Epidermal melanocyte (primary cell): ENCODE data around the gene NUPR1.
A peak's percentile ranks its signal among the peaks of the same experiment; 100 is the strongest.
"Not testable (repeated sequence)": the region's sequence is repeated elsewhere in the genome, so short reads cannot be mapped to it uniquely, and the experiment has no call there.

ENCODE experiments used
- DNase-seq: peaks from one replicate; pipeline ENCODE4 v3.0.0; 2011; ENCODE audit warnings: low spot score; ENCODE audit not compliant: insufficient read length

NUPR1 gene, protein sequence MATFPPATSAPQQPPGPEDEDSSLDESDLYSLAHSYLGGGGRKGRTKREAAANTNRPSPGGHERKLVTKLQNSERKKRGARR

DNA sequence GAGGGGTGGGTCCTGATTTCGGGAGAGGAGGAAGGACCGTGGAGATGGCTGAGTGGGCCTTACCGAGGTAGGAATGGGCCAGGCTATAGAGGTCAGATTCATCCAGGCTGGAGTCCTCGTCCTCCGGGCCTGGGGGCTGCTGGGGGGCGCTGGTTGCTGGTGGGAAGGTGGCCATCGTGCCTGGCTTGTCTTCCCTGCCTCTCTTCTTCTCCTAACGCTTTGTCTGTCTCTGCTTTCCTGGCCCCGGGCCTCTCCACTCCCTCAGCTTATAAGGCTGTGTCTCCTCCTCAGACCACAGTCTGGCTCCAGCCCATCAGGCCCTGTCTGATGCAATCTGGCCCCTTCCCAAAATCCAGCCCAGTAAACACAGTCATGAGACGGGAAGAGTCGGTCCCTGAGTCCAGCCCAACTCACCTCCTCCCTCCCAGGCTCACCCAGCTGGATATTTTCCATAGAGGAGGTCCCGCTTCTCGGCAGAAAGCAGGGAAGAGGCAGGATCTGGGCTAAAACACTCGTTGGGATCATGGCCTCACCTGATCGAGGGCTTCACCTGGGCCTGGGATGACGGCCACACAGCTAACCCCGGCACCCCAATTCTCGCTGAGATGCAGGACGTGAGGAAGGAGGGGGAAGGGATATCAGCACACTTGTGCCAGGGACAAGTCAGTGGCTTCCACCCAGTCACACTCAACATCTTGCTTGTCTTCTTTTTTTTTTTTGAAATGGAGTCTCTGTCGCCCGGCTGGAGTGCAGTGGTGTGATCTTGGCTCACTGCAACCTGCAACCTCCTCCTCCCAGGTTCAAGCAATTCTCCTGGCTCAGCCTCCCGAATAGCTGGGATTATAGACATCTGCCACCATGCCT lies at the start of gene NUPR1:
Gene NUPR1, minus strand, starts transcription at position 242 of the 864 bp plus-strand sequence. Its CDS starts 67 bp downstream, at position 175.
- DNase-seq = peak; percentile 87

DNA sequence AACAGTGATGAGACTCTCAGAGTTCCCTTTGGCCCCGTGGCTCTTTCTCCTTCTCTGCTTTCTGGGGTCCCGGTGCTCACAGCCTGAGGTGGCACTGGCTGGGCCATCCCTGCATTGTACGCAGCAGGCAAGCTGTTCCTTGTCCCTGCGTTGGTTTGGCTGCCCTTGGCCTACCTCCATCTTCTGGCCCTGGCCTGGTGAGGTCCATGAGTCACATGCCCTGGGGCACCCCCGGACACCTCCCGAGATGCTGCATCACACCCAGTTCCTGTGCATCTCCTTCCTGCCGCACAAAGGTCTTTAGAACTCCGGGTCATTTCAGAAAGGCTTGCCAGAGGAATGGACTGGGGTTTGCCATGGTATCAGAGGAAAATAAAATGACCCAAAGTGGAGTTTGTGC lies 48.6 kb upstream of the NUPR1 start:
- no peak for DNase-seq

DNA sequence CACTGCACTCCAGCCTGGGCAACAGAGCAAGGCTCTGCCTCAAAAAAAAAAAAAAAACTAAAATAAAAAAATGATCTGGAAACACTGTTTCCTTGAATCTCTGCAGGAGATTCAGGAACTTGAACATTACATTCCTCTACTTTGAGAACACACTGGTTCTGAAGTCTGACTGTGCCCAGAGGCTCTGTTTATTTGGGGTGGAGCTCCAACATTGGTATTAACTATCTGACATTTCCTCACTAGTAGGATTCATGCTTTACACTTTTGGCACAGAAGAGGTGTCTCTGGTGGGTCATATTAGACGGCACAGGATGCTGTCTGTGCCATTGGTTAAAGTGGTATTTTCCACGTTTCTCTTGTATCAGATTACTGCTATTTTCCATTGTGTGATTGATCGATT lies 47.7 kb upstream of the NUPR1 start:
- DNase-seq = no peak

DNA sequence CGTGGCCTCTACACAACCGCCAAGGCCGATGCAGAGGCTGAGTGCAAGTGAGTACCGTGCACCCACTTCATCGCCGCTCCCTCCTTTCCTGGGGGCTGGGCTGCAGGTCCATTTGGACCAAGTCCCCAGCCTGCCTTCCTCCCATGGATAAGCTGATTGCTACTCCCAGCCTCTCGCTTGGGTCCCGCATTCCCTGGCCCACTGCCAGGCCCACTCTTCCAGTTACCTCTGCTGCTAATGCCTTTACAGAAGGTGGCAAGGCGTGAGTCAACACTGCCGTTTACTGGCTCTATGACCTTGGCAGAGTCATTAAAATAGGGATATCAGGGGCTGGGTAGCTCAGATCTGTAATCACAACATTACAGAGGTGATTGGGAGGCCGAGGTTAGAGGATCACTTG lies 46.9 kb upstream of the NUPR1 start:
- DNase-seq = no peak

DNA sequence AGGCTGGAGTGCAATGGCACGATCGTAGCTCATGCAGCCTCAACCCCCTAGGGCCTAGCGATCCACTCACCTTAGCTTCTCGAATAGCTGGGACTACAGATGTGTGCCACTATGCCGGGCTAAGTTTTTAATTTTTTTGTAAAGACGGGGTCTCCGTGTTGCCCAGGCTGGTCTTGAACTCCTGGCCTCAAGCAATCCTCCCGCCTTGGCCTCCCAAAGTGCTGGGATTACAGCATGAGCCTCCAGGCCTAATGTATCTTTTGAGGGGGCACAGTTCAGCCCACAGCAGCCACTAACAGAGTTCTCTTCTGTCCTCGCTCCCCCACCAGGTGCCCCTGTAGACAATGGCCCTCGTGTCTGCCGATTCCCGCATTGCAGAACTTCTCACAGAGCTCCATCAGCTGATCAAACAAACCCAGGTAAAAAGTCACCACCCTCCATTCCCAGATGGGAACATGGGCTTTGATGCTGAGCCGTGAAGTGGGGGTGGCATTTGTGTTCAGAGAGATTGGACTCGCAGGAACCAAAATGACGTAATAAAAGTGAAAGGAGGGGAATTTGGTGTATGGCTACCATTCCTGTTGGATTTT lies 42.0 kb upstream of the NUPR1 start:
- no peak for DNase-seq

DNA sequence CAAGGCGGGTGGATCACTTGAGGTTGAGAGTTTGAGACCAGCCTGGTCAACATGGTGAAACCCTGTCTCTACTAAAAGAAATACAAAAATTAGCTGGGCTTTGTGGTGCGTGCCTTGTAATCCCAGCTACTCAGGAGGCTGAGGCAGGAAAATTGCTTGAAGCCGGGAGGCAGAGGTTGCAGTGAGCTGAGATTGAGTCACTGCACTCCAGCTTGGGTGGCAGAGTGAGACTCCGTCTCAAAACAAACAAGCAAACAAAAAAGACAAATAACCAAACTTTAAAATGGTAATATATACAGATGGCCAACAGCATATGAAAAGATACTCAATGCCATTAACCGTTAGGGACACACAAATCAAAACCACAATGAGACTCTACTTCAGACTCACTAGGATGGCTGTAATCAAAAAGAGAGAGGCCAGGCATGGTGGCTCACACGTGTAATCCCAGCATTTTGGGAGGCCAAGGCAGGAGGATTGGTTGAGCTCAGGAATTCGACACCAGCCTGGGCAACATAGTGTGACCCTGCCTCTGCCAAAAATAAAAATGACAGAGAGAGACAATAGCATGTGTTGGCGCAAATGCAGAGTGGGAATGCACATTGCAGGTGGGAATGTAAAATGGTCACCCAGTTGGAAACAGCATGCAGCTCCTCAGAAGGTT lies 36.8 kb upstream of the NUPR1 start:
- no peak for DNase-seq

DNA sequence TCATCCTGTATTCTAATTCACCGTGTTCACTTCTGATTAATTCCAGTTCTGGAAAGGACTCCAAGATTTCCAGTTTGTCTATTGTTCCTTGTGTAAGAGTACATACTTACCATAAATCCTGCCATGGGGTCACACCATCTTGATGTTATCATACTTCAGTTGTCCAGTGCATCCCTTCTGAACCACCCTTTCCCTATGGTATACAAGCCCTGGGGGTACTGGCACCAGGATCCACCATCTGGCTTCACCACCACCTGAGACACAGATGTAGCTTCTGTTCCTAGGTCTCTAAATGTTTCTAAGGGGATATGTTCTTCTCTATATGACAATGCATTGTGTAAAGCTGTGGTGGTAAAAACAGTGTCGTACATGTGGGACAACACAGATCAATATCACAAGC lies 36.2 kb upstream of the NUPR1 start:
- DNase-seq = no peak

DNA sequence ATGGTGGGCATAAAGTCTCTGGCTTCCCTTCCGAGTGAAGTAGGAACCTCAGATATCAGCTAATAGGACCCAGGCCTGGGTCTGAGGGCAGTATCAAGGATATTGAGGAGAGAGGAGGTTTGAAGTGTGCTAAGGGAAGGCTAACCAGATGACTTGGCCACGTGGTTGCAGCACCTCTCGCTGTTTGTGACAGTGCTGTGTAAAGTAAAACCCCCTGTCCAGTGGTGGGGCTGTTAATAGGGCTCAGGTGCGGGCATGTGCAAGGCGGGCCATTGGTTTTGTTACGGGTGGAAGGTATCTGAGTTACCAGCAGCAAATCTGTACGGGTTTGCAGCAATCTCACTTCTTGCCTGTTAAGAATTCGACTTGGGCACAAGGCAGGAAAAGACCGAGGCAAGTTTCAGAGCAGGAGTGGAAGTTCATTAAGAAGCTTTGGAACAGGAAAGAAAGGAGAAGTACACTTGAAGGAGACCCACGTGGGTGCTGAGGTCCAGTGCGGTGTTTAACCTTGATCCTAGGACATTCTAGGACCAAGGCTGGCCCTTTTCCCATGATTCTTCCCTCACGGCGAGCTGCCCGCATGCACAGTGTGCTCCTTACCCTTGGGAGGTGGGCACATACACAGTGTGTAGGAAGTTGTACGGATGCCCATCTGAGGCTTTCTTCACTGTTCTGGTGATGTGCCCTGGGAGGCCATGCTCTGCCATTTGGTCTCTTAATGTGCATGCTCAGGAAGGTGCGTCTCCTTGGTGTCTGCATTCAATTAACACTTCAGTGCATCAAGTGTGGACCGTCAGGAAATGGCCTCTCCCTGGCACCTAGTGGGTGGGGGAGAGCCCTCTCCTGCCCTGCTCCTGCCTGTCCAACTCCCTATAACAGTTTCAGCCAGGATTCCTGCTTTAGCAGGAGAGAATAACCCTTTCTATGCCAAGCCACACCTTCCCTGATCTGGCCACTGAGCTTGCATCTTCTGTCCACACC lies 35.3 kb upstream of the NUPR1 start:
- no peak for DNase-seq

DNA sequence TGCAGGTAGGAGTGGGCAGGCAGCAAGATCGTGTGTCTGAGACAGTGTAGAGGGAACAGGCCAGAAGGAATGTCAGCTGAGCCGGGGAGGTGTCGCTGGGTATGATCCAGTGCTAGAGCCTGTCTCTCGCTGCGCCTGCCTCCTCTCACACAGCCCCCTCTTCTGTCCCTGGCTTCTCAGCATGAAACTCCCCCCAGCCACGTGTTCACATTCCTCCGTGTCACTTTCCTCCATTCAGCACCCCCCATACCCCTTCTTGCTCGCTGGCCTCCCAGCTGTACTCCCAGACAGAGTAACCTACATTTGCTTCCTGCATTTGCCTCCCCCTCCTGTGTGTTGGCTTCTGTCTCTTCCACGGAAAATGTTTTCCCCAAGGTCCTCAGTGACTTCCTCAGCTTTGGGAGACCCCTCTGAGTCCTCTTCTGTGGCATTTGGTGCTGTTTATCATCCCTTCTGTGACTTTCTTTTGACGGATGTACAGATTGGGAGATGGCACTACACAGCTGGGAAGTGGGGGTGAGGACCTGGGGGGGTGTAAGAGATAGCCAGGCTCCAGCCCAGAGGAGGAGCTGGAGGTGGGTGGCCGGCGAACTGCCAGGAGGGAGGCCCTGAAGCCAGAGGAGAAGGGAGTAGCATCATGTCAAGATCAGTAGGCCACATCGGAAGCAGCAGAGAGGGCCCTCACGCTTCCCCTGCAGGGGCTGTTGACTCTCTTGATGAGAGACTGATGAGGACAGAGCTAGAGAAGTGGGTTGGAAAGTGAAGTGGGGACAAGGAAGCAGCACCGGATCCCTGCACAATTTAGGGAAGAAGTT lies 34.1 kb upstream of the NUPR1 start:
- DNase-seq = no peak

DNA sequence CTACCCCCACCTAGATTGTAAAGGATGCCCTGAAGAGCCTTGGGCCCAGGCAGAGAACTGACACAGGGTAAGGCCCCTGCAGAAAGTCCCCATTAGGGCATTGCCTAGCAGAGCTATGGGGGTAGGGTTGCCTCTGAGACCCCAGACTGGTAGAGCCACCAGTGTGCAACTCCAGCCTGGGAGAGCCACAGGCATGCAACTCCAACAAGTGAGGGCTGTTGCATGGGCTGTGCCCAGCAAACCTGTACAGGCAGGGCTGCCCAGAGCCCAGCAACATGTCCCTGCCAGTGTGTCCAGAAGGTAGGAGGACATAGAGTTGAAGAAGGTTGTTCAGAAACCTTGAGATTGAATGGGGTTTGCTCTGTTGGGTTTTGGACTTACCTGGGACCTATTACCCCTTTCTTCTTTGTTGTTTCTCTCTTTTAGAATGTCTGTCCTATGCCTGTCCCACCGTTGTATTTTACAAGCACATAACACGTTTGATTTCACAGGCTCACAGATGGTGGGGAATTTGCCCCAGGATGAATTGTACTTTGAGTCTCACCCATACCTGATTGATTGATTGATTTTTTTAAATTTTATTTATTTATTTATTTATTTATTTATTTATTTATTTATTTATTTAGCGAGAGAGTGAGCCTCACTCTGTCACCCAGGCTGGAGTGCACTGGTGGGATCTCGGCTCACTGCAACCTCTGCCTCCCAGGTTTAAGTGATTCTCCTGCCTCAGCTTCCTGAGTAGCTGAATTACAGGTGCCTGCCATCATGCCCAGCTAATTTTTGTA lies 31.4 kb upstream of the NUPR1 start:
- DNase-seq = no peak

DNA sequence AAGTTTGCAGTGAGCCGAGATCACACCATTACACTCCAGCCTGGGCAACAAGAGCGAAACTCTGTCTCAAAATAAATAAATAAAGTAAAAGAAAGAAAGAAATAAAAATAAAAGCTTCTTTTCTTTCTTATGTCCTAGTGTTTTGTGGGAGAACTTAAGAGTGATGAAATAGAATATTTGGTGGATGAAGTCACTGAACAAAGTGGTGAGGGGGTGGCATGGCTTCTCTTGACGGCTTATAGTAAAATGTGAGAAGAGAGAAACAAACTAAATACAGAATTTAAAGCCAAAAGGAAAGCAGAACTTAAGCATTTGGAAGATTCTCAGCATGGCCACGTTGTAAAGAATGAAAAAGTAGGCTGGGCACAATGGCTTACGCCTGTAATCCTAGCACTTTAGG lies 30.2 kb upstream of the NUPR1 start:
- no peak for DNase-seq

DNA sequence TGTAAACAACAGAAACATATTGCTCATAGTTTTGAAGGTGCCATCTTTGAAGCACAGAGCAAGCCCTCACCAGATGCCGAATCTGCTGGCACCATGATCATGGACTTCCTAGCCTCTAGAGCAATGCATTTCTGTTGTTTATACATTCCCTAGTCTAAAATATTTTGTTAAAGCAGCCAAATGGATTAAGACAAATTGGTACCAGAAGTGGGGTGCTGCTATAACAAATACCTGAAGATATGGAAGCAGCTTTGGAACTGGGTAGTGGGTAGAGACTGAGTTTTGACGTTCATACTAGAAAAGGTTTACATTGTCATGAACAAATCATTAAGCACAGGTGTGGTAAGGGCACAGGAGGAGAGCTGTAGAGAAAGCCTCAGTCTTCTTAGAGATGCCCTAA lies 28.5 kb upstream of the NUPR1 start:
- no peak for DNase-seq

DNA sequence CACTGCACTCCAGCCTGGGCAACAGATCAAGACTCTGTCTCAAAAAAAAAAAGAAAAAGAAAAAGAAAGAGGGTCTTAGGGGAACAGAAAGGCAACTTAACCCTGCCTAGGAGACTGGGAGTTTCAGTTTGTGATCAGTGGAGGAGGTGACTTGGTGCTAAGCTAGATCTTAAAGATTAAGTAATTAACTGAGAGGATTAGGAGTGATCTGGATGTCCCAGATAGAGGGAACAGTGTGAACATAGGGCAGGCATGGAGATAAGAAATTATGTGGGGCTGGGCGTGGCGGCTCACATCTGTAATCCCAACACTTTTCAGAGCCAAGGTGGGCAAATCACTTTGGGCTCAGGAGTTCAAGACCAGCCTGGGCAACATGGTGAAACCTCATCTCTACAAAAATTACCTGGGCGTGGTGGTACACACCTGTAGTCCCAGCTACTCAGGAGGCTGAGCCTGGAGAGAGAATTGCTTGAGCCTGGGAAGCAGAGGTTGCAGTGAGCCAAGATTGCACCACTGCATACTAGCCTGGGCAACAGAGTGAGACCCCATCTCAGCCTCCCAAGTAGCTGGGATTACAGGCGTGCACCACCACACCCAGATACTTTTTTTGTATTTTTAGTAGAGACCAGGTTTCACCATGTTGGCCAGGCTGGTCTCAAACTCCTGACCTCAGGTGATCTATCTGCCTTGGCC lies 27.6 kb upstream of the NUPR1 start:
- DNase-seq = not testable (repeated sequence)

DNA sequence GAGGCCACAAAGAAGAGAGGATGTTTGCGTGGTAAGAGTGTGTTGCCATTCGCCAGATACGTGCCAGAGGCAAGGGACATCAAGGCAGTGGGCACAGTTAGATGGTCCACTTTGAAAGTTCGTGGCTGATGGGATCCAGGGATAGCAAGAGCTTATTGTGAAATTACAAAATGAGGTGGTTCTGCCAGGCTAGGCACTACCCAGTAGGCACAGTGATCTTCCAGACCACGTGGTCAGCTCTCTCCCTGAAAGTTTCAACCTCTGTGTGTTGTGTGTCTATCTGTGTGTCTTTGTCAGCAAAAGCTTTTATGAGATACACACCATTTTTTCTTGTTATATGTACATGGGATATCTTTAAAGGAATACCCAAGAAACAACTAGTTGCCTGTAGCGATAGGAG lies 24.4 kb upstream of the NUPR1 start:
- no peak for DNase-seq

DNA sequence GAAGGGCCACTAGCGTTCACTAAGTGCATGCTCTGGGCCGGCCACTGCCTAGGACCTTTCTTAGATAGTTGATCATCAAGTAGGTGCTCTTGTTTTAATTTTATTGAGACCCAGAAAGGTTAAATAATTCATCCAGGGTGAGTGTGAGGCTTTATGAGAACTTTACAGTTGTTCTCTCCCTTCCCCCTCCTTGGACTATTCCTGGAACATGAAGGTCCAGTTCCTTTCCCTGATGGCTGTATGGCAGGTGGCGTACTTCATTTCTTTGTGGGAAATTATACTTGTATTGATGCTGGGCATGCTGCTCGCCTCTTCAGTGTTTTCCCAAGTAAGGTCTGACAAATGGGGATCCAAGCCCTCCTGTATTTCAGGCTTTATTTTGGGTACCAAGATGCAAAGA lies 23.4 kb upstream of the NUPR1 start:
- DNase-seq = no peak

DNA sequence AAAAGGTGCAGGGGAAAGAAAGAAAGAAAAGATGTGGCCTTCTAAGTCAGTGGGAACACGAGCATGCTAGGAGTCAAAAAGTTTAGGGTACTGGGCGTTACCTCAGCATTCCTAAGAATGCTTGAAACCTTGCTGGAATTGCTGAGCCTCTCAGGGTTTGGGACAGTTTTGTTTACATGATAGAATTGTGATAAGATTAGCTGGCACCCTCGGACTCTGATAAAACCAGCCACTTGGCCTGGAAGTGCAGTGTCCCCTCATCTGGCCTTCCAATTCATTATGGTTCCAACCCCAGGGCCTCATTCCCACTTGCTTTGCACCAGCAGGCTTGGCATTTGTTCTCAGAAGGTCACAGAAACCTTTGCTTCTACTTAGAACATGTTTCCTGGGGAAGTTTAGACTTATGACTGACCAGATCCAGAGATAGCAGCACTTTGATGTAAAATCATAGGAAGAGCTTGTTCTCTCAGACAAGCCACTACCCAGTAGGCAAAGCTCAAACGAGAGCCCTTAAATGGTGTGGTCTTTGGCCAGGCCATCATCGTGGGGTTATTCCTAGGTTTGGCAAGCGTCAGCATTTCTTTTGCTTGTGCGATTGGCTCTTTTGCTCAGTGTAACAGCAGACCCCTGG lies 22.9 kb upstream of the NUPR1 start:
- no peak for DNase-seq

DNA sequence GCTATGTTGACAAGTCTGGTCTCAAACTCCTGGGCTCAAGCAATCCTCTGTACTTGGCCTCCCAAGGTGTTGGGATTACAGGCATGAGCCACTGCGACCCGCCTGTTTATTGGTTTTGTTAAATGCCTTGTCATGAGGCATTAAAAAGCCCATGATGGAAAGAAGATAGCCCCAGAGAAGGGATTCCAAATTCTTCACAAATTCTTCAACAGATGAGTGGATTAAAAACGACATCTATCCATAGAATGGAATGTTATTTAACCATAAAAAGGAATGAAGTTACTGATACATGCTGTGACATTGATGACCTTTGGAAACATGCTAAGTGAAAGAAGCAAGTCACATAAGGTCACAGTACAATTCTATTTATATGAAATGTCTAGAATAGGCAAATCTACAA lies 19.7 kb upstream of the NUPR1 start:
- DNase-seq = no peak

DNA sequence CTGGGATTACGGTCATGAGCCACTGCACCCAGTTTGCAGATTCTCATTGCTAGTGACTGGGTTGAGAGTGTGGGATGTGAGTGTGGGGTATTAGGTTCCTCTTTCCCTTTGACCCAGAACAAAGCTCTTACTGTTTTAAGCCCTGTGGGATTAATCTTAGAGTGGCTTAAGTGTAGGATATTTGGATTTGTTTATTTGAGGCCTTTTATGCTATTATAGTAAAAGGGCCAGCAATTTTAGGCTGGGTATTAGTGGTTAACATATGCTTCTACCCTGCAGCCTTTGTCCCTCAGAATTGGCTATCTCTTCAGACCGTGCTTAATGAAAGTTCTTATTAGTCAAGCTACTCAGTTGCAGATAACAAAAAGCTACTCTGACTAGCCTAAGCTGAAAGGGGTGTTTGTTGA lies 18.1 kb upstream of the NUPR1 start:
- DNase-seq = peak; percentile 51
